Mammary epithelial cell (primary cell): ENCODE data around the gene POLR1C.

Experiments
- EZH2 ChIP-seq: IDR thresholded peaks from 2 replicates; pipeline ENCODE4 v1.6.1; 2012; ENCODE audit warnings: low read length, inconsistent platforms, borderline replicate concordance
- TF ChIP-seq, protein P1 (sequence below), 2 donors: IDR thresholded peaks in 1 of 2; conservative IDR thresholded peaks in 1 of 2; 2 replicates each; pipeline ENCODE4 v1.5.1; 2011 to 2012; ENCODE audit warnings: inconsistent platforms in 2 of 2, low read length in 2 of 2, mild to moderate bottlenecking in 2 of 2, control low read depth in 1 of 2, low read depth in 1 of 2; ENCODE audit not compliant: insufficient read depth in 1 of 2; ENCODE audit errors: extremely low read depth in 1 of 2

- TF ChIP-seq, protein P1, sequence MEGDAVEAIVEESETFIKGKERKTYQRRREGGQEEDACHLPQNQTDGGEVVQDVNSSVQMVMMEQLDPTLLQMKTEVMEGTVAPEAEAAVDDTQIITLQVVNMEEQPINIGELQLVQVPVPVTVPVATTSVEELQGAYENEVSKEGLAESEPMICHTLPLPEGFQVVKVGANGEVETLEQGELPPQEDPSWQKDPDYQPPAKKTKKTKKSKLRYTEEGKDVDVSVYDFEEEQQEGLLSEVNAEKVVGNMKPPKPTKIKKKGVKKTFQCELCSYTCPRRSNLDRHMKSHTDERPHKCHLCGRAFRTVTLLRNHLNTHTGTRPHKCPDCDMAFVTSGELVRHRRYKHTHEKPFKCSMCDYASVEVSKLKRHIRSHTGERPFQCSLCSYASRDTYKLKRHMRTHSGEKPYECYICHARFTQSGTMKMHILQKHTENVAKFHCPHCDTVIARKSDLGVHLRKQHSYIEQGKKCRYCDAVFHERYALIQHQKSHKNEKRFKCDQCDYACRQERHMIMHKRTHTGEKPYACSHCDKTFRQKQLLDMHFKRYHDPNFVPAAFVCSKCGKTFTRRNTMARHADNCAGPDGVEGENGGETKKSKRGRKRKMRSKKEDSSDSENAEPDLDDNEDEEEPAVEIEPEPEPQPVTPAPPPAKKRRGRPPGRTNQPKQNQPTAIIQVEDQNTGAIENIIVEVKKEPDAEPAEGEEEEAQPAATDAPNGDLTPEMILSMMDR (conservative IDR thresholded peaks at IDR 0.05 in 1 of 2, IDR thresholded peaks at IDR 0.05 in 1 of 2; ENCODE audit: extremely low read depth in 1 of 2, insufficient read depth in 1 of 2, low read depth in 1 of 2, low read length in 2 of 2): no peak
- TF ChIP-seq EZH2: no peak
Observed at GRCh38 chr6:43468240-43468639, 48.6 kb upstream of the POLR1C start.
